SK-N-SH (cell line): ENCODE measurements around the gene TMEM200C. TPM values are rescaled to one million over a fixed set of nuclear protein-coding genes. Genes with fewer than 3 reads are reported as not detected.
A peak's percentile ranks its signal among the peaks of the same experiment; 100 is the strongest.
"Not testable (repeated sequence)": the region's sequence is repeated elsewhere in the genome, so short reads cannot be mapped to it uniquely, and the experiment has no call there.

ENCODE experiments used
- CTCF ChIA-PET: fragments of 300-600, 350-600 bp; formaldehyde crosslinking; extraction: SDS; loops from one replicate; lab custom pipeline; 2021; lab: Yijun Ruan, JAX
- POLR2A ChIA-PET: fragments of 350-600 bp; sonication (Branson Sonifier 250); formaldehyde crosslinking; extraction: SDS; loops from one replicate; lab custom pipeline; 2020; ENCODE audit warnings: antibody characterized with exemption, inconsistent platforms; lab: Yijun Ruan, JAX
- DNase-seq: peaks from one replicate; pipeline ENCODE4 v3.0.0; 2012
- H2AFZ ChIP-seq: fragments of 200-600 bp; sonication (generic); 2 replicates; pipeline ENCODE4 v1.8.1; 2016; ENCODE audit warnings: antibody characterized with exemption, mild to moderate bottlenecking, low read depth
- H3F3A ChIP-seq: fragments of 200-600 bp; sonication (generic); replicated peaks from 2 replicates; pipeline ENCODE3; 2016; ENCODE audit warnings: antibody characterized with exemption, mild to moderate bottlenecking; ENCODE audit not compliant: insufficient read depth
- H3K27ac ChIP-seq, 2 experiments: fragments of 200-500 bp in 1 of 2; fragments of 200-600 bp in 1 of 2; sonication (Bioruptor generic) in 1 of 2; sonication (generic), shearing (Covaris generic) in 1 of 2; 2 replicates each; pipeline versions ENCODE4 v1.5.1 to v1.6.1; 2014 to 2016; ENCODE audit warnings: low read depth in 2 of 2, inconsistent platforms in 1 of 2, low read length in 1 of 2, mild to moderate bottlenecking in 1 of 2, mixed read lengths in 1 of 2
- H3K27me3 ChIP-seq: fragments of 200-600 bp; sonication (generic), shearing (Covaris generic); 2 replicates; pipeline ENCODE4 v1.6.1; 2016; ENCODE audit warnings: mixed run types; ENCODE audit not compliant: insufficient read depth
- H3K36me3 ChIP-seq, 2 experiments: fragments of 200-500 bp in 1 of 2; fragments of 200-600 bp in 1 of 2; sonication (Bioruptor generic) in 1 of 2; sonication (generic) in 1 of 2; replicated peaks in 1 of 2; 2 replicates each; pipeline versions ENCODE3 to v1.5.1; 2014 to 2016; ENCODE audit warnings: low read length in 1 of 2, mild to moderate bottlenecking in 1 of 2; ENCODE audit not compliant: insufficient read depth in 2 of 2, control insufficient read depth in 1 of 2
- H3K4me1 ChIP-seq, 2 experiments: fragments of 200-500 bp in 1 of 2; fragments of 200-600 bp in 1 of 2; sonication (Bioruptor generic) in 1 of 2; sonication (generic), shearing (Covaris generic) in 1 of 2; 2 replicates each; pipeline versions ENCODE4 v1.5.1 to v1.6.1; 2014 to 2016; ENCODE audit warnings: low read depth in 1 of 2, low read length in 1 of 2, mixed run types in 1 of 2; ENCODE audit not compliant: insufficient read depth in 2 of 2, control insufficient read depth in 1 of 2
- H3K4me2 ChIP-seq: fragments of 200-600 bp; sonication (generic), shearing (Covaris generic); 2 replicates; pipeline ENCODE4 v1.6.1; 2017; ENCODE audit warnings: mixed run types
- H3K4me3 ChIP-seq, 2 experiments: fragments of 200-500 bp in 1 of 2; fragments of 200-600 bp in 1 of 2; sonication (Bioruptor generic) in 1 of 2; sonication (generic), shearing (Covaris generic) in 1 of 2; 2 replicates each; pipeline versions ENCODE4 v1.5.1 to v1.8.1; 2014 to 2016; ENCODE audit warnings: low read depth in 2 of 2, inconsistent platforms in 1 of 2, low read length in 1 of 2, mild to moderate bottlenecking in 1 of 2, mixed read lengths in 1 of 2, moderate library complexity in 1 of 2
- H3K79me2 ChIP-seq: fragments of 200-600 bp; sonication (generic); 2 replicates; pipeline ENCODE4 v1.8.1; 2017; ENCODE audit warnings: mild to moderate bottlenecking; ENCODE audit not compliant: insufficient read depth
- H3K9ac ChIP-seq: fragments of 200-600 bp; sonication (generic); 2 replicates; pipeline ENCODE4 v1.6.1; 2017; ENCODE audit warnings: mixed run types
- H3K9me2 ChIP-seq: fragments of 200-600 bp; sonication (generic); 2 replicates; pipeline ENCODE4 v1.6.1; 2017; ENCODE audit warnings: mixed run types
- H3K9me3 ChIP-seq: fragments of 200-600 bp; sonication (generic); 2 replicates; pipeline ENCODE4 v1.6.1; 2017; ENCODE audit warnings: mixed run types, mild to moderate bottlenecking, moderate library complexity
- H4K20me1 ChIP-seq: fragments of 200-600 bp; sonication (generic); 2 replicates; pipeline ENCODE4 v1.6.1; 2017; ENCODE audit warnings: mild to moderate bottlenecking, mixed run types; ENCODE audit not compliant: insufficient read depth
- CHD2 ChIP-seq: fragments of 150-350 bp; IDR thresholded peaks from 2 replicates; pipeline ENCODE4 v1.6.1; 2018; ENCODE audit warnings: low read length; ENCODE audit not compliant: partially characterized antibody
- CTCF ChIP-seq: fragments of 200-600 bp; sonication (generic); IDR thresholded peaks from 2 replicates; pipeline ENCODE4 v1.6.1; 2017; ENCODE audit warnings: antibody characterized with exemption, mild to moderate bottlenecking, moderate library complexity
- EZH2phosphoT487 ChIP-seq: fragments of 200-600 bp; sonication (generic); IDR thresholded peaks from 2 replicates; pipeline ENCODE4 v1.6.1; 2017; ENCODE audit warnings: low read depth, mixed run types, mild to moderate bottlenecking, antibody characterized with exemption, moderate library complexity, borderline replicate concordance
- FOSL2 ChIP-seq: IDR thresholded peaks from 2 replicates; pipeline ENCODE4 v1.4.0; 2012; ENCODE audit warnings: low read depth, mild to moderate bottlenecking, moderate library complexity, borderline replicate concordance
- FOXJ3 ChIP-seq: sonication (generic); formaldehyde crosslinking; IDR thresholded peaks from 2 replicates; pipeline ENCODE4 v1.5.1; 2020; ENCODE audit warnings: mild to moderate bottlenecking, missing genetic modification reagents
- JUND ChIP-seq: IDR thresholded peaks from 2 replicates; pipeline ENCODE4 v1.4.0; 2012
- MAX ChIP-seq: IDR thresholded peaks from 2 replicates; pipeline ENCODE4 v1.4.0; 2012; ENCODE audit warnings: low read depth
- NFIC ChIP-seq: IDR thresholded peaks from 2 replicates; pipeline ENCODE4 v1.4.0; 2012; ENCODE audit warnings: borderline replicate concordance
- PBX3 ChIP-seq: IDR thresholded peaks from 2 replicates; pipeline ENCODE4; 2012
- RAD21 ChIP-seq: IDR thresholded peaks from 2 replicates; pipeline ENCODE4 v1.6.1; 2012; ENCODE audit warnings: mild to moderate bottlenecking, low read length
- REST ChIP-seq: IDR thresholded peaks from 2 replicates; pipeline ENCODE4 v1.6.1; 2012; ENCODE audit warnings: mild to moderate bottlenecking, low read depth, low read length, moderate library complexity
- SIN3A ChIP-seq: IDR thresholded peaks from 2 replicates; pipeline ENCODE4 v1.6.1; 2012; ENCODE audit warnings: low read depth, mild to moderate bottlenecking, low read length, moderate library complexity, borderline replicate concordance
- SMC3 ChIP-seq: IDR thresholded peaks from 2 replicates; pipeline ENCODE4 v1.6.1; 2012; ENCODE audit warnings: low read depth, low read length, improper control_type of control experiment
- TCF12 ChIP-seq: IDR thresholded peaks from 2 replicates; pipeline ENCODE4 v1.4.0; 2012
- TEAD4 ChIP-seq: IDR thresholded peaks from 2 replicates; pipeline ENCODE4 v1.4.0; 2012; ENCODE audit warnings: mild to moderate bottlenecking, borderline replicate concordance; ENCODE audit not compliant: insufficient read depth
- YY1 ChIP-seq: IDR thresholded peaks from 2 replicates; pipeline ENCODE4 v1.4.0; 2012; ENCODE audit warnings: low read depth, mild to moderate bottlenecking
- WGBS: methylation state at CpG from one replicate; pipeline ENCODE4 v1.1.6; 2017; ENCODE audit warnings: low lambda C conversion rate; 5-methylcytosine and 5-hydroxymethylcytosine counted together
- polyA plus RNA-seq, 3 experiments: library from polyadenylated mRNA; depleted of rRNA; stranded (reverse); fragments of >200 nt; gene quantifications; 2 replicates each; pipeline ENCODE4 v1.2.3, GENCODE V29; 2012

The TMEM200C gene
- polyA plus RNA-seq, 1 of the 3 experiments (the other 2 are of a cell fraction), result not detected

- TF ChIP-seq RAD21, result peak; percentile 85
- peak; percentile 75 for TF ChIP-seq SMC3
- TF ChIP-seq NFIC, result peak; percentile 28; the same call in 1 of the 2 replicates
- peak; percentile 98 for TF ChIP-seq REST
- no peak for TF ChIP-seq TEAD4
- TF ChIP-seq CTCF, result peak; percentile 89
- H3K9me2 ChIP-seq, result no peaks in the 10 kb centered on the region
- H3K27me3 ChIP-seq, result no peaks in the 10 kb centered on the region
- H3K4me2 ChIP-seq, result no peak overlapping the region
- H3K9ac ChIP-seq, result no peak overlapping the region
- no peaks in the 10 kb centered on the region for H3K9me3 ChIP-seq
- H3K79me2 ChIP-seq, result no peaks in the 10 kb centered on the region
- no peaks in the 10 kb centered on the region for H3K4me1 ChIP-seq
- no peaks in the 10 kb centered on the region for H4K20me1 ChIP-seq
- peak; percentile 38 for DNase-seq
- ChIA-PET POLR2A (no interaction called here), CTCF (interaction anchor here (0.6 to 2.5 kb wide), 26 partner anchors 9 to 1309 kb away, joined by 3 to 15 read pairs (median 4); no protein-coding TSS in a partner anchor)
- no peaks in the 10 kb centered on the region for H3K36me3 ChIP-seq
- no peak overlapping the region for H2AFZ ChIP-seq
- WGBS, result 53% methylated on average over 13 of the region's 13 CpGs
- H3K4me3 ChIP-seq, result no peak overlapping the region
- no peak overlapping the region for H3K27ac ChIP-seq
- no peaks in the 10 kb centered on the region for H3F3A ChIP-seq
These were observed 27.0 kb downstream of the TMEM200C start for GRCh38 chr18:5868218-5868854.

- ChIA-PET POLR2A (no interaction called here), CTCF (interaction anchor here (1.3 to 1.8 kb wide), 2 partner anchors 24 to 26 kb away, joined by 3 to 6 read pairs; no protein-coding TSS in a partner anchor)
- Histone ChIP-seq H3K27me3 (no peaks in the 10 kb centered on the region), H3K4me2 (no peak overlapping the region), H3K9ac (no peak overlapping the region), H3K27ac (no peak overlapping the region), H3K4me3 (no peak overlapping the region), H3K9me3 (no peaks in the 10 kb centered on the region), H3K9me2 (no peaks in the 10 kb centered on the region), H3K36me3 (no peaks in the 10 kb centered on the region), H3F3A (no peaks in the 10 kb centered on the region), H2AFZ (no peak overlapping the region), H3K79me2 (no peaks in the 10 kb centered on the region), H3K4me1 (no peaks in the 10 kb centered on the region), H4K20me1 (no peaks in the 10 kb centered on the region)
- WGBS, result 34% methylated on average over 1 of the region's 1 CpG
- DNase-seq, result no peak
- TF ChIP-seq PBX3 (no peak), TEAD4 (no peak), FOSL2 (no peak), JUND (no peak), SIN3A (no peak), EZH2phosphoT487 (no peak), TCF12 (no peak), YY1 (no peak), FOXJ3 (CRISPR knock-in tag) (no peak), MAX (no peak), CHD2 (no peak), RAD21 (no peak)
These were observed 29.8 kb downstream of the TMEM200C start for GRCh38 chr18:5865521-5865920.

GRCh38 chr18:5862127-5862526, 33.2 kb downstream of the TMEM200C start:
- whole genome bisulfite sequencing, result 0% methylated on average over 1 of the region's 1 CpG
- DNase-seq, POLR2A ChIA-PET, CTCF ChIA-PET, H3K27ac ChIP-seq, H3K9me2 ChIP-seq, H3K79me2 ChIP-seq, H3K4me1 ChIP-seq, H3K9ac ChIP-seq, H3K36me3 ChIP-seq, H4K20me1 ChIP-seq, H3K9me3 ChIP-seq, H3F3A ChIP-seq, H3K27me3 ChIP-seq, H2AFZ ChIP-seq, H3K4me3 ChIP-seq, H3K4me2 ChIP-seq: not testable (repeated sequence)
